ENCODE results near the gene PAQR7.
"Not testable (repeated sequence)": the region's sequence is repeated elsewhere in the genome, so short reads cannot be mapped to it uniquely, and the experiment has no call there.

The PAQR7 gene

DNA sequence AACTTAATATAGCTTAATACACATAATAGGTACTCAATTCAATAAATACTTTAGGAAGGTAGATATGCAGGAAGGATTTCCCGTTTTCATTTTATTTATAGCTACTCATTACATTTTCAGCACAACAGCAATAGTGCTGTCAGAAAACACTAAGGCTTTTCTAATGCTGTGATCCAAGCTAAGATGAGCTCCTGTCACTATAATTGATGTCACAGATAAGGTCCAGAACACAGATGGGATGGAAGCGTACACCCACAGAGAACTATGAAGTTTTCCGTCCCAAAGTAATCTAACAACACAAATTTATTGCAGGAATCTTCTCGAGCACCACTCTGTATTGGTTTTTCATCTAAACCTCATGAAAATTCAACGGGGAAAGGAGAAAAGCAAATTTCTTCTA lies 29.8 kb downstream of the PAQR7 start:
- no peak for DNase-seq (ENCODE audit: low read depth in 2 of 2)

DNA sequence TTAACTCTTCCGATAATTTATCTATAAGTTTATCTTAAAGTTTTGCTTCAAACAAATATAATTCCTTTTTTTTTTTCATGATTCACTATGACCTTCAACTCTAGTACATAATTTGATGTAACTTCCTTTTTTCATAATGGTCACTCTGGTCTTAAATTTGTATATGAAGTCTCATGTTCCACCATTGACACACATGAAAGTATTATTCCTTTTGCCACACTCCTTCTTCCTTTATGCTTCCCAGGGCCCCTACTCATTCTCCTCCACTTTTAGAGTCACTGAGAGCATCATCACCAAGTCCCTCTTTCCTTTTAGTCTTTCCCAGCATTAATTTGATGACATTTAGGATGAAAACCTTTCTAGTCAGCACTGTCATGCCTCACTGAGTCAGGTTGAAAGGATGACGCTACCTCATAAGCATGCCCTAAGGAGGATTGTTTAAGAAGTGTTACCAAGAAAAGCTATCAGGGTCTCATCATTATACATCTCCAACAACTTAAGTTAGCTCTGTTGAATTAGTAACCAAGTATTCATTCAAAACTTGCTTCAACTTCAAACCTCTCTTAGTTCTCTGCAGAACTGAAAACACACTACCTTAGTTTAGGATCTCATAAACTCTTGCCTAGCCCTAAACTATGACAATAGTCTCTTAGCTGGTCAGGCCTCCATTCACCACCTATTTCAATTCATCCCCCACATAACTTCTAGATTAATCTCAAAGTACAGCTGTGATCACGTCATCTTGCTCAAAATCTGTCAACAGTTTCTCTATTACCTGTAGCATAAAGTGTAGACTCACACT lies 30.8 kb downstream of the PAQR7 start:
- DNase-seq (ENCODE audit: low read depth in 2 of 2), result no peak

DNA sequence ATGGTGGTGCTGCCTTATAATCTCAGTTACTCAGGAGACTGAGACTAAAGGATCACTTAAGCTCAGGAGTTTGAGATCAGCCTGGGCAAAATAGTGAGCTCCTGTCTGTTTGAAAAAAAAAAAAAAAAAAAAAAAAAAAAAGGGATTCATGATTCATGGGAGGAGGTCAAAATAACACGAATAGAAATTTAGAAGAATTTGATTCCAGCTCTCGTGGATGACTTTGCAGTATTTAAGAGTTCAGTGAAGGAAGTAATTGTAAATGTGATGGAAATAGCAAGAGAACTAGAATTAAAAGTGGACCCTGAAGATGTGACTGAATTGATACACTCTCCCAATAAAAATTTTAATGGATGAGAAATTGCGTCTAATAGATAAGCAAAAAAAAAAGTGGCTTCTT lies 32.0 kb downstream of the PAQR7 start:
- DNase-seq (ENCODE audit: low read depth in 2 of 2), result no peak

DNA sequence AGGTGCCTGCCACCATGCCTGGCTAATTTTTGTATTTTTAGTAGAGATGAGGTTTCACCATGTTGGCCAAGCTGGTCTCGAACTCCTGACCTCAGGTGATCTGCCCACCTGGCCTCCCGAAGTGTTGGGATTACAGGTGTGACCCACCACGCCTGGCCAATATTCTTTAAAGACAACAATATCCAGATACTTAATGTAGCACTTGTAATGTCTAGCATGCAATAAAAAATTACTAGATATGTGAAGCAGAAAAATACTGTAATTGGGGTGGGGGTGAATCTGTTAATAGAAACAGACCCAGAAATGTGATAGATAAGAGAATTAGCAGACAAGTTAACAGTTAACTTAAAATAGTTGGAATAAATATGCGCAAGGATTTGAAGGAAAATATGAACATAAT lies 35.7 kb downstream of the PAQR7 start:
- DNase-seq (ENCODE audit: low read depth in 2 of 2), result not testable (repeated sequence)

DNA sequence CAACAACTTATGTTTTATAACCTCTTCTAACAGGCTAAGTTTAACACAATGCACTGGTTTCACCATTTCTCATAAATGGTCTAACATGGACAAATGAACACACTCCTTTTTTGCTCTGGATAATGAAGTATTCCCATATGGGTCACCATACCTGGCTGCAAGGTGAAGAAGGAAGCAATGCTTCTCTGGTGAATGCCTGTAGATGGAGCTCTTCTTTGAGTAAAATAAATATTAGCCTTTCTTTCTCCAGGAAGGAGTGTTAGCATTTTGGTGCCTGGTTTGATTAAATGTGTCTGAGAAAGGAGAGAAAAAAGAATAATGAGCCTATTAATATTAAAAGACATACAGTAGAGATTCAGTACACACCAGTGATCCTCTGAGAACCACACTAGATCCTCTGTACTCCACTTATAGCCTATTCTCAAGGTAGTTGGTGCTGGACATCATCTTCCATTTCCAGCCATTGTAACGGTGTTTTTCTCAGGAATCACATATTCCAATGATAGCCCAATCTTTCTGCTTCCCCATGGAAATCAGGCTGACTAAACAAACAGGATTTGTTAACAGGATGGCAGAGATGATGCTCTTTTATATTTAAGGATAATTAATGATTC lies 38.1 kb downstream of the PAQR7 start:
- DNase-seq (ENCODE audit: low read depth in 2 of 2), result no peak

DNA sequence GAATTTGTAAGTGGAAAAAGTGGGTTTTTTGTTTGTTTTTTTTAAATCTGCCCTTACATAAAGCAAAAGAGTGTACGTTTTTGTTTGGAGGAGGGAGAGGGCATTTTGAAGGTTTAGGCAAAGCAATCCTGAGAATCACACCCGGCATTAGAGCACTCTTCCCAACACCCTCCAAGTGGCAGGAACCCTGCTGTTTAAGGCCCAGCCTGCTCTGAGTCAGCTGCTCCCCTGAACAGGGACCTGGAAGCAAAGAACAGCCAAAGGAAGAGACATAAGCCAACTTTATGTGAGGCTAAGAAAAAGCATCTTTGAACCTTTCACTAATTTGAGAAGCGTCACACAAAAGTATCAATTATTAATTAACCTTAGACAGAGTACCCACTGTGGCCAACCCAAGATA lies 38.8 kb downstream of the PAQR7 start:
- DNase-seq (ENCODE audit: low read depth in 2 of 2), result no peak

DNA sequence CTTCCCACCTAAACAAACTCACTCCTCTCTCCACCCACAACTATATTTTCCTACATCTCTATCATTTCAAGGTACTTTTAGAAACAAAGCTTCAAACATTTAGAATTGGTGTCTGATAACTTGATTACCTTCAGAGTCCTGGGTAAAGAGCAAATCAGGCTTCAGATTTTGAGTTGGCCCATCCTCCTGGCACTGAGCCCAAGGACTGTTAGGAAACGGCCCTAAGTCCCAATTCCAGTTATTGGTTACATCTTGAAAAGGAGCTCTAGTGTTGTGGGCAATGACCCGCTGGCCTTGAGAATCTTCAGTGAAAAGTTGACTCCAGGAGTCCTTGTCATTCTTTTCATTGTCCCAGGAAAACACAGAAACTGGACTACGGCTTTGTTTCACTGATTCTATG lies 40.6 kb downstream of the PAQR7 start:
- no peak for DNase-seq (ENCODE audit: low read depth in 2 of 2)

DNA sequence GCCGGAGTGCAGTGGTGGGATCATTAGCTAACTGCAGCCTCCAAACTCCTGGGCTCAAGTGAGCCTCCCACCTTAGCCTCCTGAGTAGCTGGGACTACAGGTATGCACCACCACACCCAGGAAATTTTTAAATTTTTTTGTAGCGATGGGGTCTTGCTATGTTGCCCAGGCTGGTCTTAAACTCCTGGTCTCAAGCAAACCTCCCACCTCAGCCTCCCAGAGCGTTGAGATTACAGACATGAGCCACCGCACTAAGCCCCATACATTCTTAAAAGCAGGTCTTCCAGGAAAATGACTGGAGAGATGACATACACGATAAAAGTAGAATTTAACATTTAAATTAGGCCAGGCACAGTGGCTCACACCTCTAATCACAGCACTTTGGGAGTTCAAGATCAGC lies 42.4 kb downstream of the PAQR7 start:
- DNase-seq (ENCODE audit: low read depth in 2 of 2), result no peak

DNA sequence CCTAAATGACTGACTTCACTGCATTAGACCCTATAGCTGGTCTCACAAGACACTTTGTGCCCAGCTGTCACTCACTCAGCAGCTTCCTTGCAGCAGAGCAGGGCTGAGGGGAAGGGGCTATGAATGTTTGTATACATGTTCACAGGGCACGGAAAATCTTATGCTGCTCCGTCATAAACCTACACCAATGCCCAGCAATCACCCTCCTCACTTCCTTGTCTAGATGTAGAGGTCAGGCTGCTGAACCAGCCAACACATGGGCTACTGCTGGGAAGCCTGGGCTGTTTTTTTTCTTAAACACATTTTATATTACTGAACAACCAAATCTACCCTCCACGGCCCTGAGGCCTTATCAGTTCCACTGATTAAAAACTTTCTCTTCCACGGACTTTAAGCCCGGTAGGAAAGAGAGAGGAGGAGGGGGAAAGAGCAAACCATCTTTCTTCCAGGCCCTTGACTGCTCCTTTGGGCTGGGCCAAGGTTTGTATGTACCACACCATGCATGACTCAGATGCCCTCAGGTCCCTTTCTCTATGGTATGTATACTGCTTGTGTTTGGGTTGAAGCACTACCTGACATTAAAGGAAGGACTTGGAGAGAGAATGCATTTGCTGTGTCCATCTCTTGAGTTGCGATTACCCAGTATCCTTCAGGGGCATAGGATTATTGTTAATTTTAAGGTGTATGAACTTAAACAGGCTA lies 43.0 kb downstream of the PAQR7 start:
- no peak for DNase-seq (ENCODE audit: low read depth in 2 of 2)

DNA sequence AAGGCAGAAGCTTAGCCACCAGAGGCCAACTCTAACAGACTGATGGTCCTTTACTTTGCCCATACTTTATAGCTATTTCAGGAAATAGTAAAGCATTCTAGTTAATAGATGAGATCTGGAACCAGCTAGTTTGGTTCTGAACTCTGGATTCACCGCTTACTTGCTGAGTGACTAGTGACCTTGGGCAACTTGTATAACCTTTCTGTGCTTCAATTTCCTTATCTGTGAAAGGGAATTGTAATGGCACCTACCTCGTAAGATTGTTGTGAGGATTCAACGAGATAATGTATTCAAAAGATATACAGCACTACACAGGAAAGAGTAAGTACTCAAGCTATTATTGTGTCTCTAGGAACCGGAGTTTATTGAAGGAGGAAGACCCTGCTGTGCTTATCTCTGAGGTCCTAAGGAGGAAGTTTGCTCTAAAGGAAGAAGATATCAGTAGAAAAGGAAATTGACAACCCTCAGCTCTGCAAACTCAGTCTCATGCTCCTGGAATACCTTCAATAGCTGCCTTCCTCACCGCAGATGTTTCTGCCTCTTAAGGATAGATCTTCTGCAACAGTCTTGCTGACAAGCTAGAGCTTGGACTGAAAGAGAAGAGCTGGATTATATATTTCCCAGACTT lies 43.8 kb downstream of the PAQR7 start:
- no peak for DNase-seq (ENCODE audit: low read depth in 2 of 2)

DNA sequence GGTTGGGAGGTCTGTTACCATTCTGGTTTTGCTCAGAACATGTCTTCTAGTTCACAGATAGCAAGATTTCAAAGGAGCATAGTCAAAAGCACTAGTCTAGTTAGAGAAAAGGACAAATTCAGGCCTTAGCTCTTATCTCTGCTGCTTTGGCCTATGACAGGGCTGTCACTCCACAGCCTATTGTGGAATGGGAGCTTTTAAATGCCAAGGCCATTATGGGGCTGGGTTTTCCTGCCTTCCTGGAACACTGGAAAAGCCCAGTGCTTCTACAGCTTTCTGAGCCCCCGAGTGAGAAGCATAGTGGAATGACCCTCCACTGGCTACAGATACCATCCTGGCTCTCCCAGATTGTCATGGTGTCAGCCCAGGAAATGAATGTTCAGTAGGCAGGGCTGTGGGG lies 46.5 kb downstream of the PAQR7 start:
- DNase-seq (ENCODE audit: low read depth in 2 of 2), result no peak

DNA sequence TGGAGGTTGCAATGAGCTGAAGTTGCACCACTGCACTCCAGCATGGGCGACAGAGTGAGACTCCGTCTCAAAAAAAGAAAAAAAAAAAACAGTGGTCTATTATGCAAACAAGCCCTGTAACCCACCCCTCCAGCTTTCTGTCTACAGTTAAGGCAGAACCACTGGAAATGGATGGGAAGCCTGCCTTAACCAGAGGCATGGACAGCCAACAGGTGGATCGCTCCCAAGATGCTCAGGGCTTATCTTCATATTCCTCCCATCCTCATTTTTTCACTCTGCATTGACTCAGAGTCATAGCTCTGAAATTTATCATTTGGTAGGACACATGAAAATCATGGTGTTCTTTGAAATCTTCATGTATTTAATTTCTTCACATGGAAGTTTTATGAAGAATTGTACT lies 47.0 kb downstream of the PAQR7 start:
- DNase-seq (ENCODE audit: low read depth in 2 of 2), result no peak

DNA sequence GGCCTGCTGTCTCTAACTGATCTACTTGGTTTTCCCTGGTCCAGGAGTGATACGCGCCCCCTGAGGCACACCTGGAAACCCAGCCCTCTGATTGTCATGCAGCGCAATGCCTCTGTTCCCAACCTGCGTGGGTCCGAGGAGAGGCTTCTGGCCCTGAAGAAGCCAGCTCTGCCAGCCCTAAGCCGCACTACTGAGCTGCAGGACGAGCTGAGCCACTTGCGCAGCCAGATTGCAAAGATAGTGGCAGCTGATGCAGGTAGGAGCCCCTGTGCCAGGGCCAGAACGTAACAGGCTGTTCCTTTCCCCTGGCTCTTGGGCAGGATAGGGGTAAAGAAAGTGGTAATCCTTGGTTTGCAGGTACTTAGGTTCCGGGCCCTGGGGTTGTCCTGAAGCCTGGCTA lies 48.9 kb downstream of the PAQR7 start:
- no peak for DNase-seq (ENCODE audit: low read depth in 2 of 2)

DNA sequence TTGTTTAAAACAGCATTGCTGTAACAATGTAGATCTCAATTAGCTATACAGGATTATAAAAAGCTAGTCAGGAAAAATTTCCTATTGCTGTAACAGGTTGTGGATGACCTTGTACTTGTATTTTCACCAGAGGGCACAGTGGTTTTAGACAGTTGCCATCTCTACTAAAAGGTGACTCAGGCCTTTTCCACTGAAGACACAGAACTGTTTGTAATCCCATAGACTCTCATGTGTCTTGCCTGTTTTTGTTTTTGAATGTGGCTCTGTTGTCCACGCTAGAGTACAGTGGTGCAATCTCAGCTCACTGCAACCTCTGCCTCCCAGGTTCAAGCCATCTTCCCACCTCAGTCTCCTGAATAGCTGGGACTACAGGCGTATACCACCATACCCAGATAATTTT lies 49.9 kb downstream of the PAQR7 start:
- no peak for DNase-seq (ENCODE audit: low read depth in 2 of 2)

DNA sequence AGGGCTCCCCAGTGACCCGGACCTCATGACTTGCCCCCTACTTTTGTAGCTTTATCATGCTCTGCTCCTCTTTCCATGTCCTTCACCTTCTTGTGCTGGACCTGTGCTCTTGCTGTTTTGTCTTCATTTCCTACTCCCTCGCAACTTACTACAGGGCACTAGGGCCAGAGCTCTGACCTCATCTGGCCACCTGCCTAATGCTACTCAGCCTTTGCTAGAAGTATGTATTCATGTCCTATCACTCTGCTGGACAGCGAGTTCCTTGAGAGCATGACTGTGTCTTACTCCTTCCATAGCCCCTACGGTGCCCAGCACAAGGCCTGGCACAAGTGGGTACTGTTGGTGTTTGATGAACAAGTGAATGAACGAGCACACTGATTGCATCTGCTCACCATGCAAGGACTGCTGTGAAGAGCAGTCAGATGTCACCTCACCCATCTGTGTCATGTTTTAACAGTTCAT lies 53.8 kb downstream of the PAQR7 start:
- no peak for DNase-seq (ENCODE audit: low read depth in 2 of 2)

DNA sequence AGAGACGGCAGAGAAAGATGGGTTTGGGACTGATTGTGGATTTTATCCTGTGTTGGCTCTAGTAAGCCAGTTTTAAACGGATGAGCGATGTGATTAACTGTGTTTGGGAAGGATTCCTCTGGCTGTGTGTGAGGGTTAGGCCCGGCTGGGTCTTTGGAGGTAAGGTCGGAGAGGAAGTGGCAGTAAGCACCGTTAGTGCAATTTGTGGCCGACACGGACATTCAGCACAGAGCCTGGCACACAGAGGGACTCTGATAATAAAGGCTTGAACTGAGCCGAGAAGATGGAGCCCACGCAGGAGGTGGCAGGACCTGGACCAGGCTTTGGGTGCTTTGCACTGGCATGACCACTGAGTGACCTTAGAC lies 54.4 kb downstream of the PAQR7 start:
- DNase-seq (ENCODE audit: low read depth in 2 of 2), result no peak

DNA sequence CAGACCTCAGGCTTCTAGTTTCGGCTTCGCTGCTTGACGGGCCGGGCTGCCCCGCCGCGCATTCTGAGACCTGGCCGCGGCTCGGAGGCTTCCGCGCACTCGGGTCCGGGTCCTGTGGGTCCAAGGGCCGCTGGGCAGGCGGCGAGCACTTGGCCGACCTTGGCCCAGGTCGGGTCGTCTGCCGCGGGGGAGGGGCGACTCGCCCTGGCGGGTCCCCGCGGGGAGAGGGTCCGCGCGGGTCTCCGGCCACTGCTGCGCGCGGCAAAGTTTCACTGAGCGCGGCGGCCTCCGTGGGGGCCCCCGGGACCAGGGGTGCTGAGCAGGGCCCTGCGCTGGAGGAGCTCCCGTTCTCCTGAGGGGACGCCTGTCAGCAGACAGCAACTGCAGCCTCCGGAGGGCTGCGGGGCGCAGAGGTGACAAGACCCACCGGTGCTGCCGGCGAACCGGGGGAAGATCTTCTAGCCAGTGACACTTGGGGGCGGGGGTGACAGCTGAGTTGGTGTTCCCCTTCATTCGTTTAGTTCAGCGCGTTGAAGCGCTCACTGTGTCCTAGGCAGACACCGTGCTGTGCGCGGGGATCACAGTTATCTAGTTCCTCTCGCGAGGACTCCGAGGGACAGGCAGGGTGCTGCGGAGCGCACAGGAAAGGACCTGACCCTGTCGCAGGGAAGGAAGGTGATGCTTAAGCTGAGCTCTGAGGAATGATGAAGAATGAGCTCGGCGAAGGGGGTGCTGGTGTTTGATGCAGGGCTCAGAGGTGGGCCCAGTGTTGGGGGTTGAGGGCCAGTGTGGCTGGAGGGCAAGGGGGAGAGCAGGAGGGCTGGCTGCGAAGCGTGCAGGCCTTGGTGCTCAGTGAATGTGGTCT lies 55.0 kb downstream of the PAQR7 start:
- DNase-seq (ENCODE audit: low read depth in 2 of 2), result peak; percentile 41 to 46

DNA sequence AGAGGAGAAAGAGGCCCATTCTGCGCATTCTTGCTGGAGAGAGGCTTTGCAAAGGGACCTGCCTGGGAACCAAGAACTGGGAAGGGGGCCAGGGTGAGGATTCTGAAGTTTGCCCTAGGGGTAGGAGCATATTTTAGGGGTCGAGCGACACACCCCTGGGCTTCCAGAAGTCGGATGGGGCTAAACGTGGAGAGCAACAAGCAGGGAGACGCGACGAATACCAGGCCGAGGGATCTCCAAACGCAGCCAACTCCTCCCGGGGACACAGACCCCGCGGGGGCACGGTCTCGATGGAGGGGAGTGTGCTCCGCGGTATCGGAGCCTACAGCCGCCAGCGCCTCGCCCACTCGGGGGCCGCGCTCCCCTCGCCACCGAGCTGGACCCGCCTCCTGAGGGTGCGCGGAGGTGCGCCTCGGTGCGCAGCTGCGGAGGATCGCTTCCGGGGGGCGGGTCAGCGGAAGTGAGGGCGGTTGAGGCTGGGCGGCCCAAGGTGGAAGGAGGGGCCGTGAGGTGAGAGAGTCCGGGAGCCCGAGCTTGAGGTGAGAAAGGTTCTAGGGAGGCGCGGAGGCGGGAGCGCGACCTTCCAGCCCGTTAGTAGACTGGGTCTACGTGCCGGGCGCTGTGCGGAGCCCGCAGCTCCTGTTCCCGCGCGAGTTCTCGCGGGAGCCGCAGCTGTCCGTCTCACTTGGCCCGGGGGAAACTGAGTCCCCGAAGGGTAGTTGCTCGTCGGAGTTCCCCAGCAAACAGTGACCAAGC lies 55.8 kb downstream of the PAQR7 start, which contains the start of gene MTFR1L:
Gene MTFR1L, plus strand, starts transcription at position 464 of the 756 bp plus-strand sequence. CDS start 3,151 bp downstream, outside the sequence.
- DNase-seq (ENCODE audit: low read depth in 2 of 2), result peak; percentile 89 to 90

DNA sequence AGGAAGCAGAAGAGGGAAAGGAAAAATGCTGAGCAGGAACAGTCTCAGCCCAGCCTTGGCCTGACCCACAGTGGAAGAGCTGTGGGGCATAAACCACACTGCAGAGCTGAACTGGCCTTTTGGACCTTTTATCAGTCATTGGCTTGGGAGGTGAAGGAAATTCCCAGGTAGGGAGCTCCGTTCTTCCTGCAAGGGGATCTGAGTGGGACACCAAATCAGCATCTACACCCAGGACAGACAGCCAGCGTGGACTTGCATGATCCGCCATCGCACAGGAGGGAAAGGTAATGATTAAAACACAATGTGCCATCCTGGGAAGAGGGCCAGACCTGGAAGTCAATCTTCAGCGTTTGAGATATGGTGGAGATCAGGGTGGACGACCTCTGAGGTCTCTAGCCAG lies 56.9 kb downstream of the PAQR7 start:
- no peak for DNase-seq (ENCODE audit: low read depth in 2 of 2)

DNA sequence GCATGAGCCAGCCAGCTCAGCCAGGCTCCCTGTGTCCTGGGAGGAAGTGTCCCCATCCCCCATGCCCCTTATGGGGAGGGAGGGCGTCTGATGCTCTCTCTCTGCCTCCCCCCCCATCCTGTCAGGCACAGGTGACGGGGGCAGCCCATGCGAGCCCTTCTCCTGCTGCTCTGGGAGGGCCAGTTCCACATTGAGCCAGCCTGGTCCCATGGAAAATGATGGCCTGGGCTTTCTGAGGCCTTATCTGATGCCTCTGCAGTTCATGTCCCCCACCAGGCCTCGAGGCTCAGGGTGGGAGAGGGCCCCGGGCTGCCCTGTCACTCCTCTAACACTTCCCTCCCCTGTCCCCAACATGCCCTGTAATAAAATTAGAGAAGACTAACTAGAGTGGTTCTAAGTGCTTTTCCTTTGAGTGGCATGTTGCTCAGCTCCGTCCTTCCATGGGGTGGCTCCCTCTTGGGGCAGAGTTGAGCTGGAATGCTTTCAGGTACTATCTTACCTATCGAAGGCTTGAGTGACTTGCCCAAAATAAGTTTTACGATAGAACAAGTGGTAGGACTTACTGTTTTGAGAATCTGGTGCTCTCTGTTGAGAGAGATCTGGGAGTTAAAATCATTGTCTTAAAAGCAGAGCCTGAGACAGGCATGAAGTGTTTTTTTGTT lies 57.5 kb downstream of the PAQR7 start:
- no peak for DNase-seq (ENCODE audit: low read depth in 2 of 2)
